Mesothelial cell of epicardium (in vitro differentiated cells): Measurements from ENCODE around the gene BTBD7. TPM values are rescaled to one million over a fixed set of nuclear protein-coding genes. Genes with fewer than 3 reads are reported as not detected.

Experiments
- DNase-seq, 2 experiments: peaks; one replicate each; pipeline ENCODE4 v3.0.0; 2021; ENCODE audit warnings: low spot score in 2 of 2; ENCODE audit not compliant: unreplicated experiment in 2 of 2
- H3K27ac Mint-ChIP-seq: 2 replicates; pipeline ENCODE4 v1.8.0; 2021; ENCODE audit warnings: mixed read lengths
- H3K27me3 Mint-ChIP-seq: 2 replicates; pipeline ENCODE4 v1.8.0; 2021; ENCODE audit warnings: low read depth, mixed read lengths
- H3K36me3 Mint-ChIP-seq: 2 replicates; pipeline ENCODE4 v1.8.0; 2021; ENCODE audit warnings: mixed read lengths
- H3K4me1 Mint-ChIP-seq: 2 replicates; pipeline ENCODE4 v1.8.0; 2021; ENCODE audit warnings: mixed read lengths
- H3K4me3 Mint-ChIP-seq: 2 replicates; pipeline ENCODE4 v1.8.0; 2021; ENCODE audit warnings: mild to moderate bottlenecking, moderate library complexity, mixed read lengths
- H3K9me3 Mint-ChIP-seq: 2 replicates; pipeline ENCODE4 v1.8.0; 2021; ENCODE audit warnings: mixed read lengths
- total RNA-seq: library from RNA; stranded (reverse); gene quantifications from 3 replicates; pipeline ENCODE4 v1.2.1, GENCODE V29; 2021
- TF ChIP-seq, protein P1 (sequence below): fragments of 200-600 bp; sonication (generic); IDR thresholded peaks from one replicate; pipeline ENCODE4 v1.5.0; 2021; ENCODE audit warnings: antibody characterized with exemption; ENCODE audit not compliant: unreplicated experiment

The BTBD7 gene
- total RNA-seq, 1 donor from 2014 or later = 58.4 TPM

DNA sequence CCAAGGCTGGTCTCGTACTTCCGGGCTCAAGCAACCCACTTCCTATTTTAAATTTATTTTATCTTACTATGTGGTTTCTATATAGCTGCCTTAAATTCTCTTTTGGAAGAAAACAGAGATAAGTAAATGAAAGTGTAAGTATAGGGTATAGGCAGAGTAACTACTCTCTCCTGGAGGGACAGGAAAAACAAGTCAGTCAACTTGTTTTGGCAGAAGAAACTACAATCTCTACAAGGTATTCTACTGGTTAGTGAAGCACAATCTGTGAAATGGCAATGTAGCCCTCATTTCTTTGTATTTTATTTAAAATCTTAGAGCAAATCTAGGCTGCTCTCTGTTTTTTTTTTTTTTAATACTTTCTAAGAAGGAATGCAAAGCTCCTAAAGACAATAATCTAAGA, 70.4 kb downstream of the BTBD7 start:
- no peak overlapping the region for H3K27ac Mint-ChIP-seq
- no peaks in the 10 kb centered on the region for H3K9me3 Mint-ChIP-seq
- no peak overlapping the region for H3K4me3 Mint-ChIP-seq
- no peak for DNase-seq
- H3K4me1 Mint-ChIP-seq = peaks cover 6% of the 10 kb centered on the region
- peaks cover 14% of the 10 kb centered on the region for H3K36me3 Mint-ChIP-seq
- TF ChIP-seq, protein P1, sequence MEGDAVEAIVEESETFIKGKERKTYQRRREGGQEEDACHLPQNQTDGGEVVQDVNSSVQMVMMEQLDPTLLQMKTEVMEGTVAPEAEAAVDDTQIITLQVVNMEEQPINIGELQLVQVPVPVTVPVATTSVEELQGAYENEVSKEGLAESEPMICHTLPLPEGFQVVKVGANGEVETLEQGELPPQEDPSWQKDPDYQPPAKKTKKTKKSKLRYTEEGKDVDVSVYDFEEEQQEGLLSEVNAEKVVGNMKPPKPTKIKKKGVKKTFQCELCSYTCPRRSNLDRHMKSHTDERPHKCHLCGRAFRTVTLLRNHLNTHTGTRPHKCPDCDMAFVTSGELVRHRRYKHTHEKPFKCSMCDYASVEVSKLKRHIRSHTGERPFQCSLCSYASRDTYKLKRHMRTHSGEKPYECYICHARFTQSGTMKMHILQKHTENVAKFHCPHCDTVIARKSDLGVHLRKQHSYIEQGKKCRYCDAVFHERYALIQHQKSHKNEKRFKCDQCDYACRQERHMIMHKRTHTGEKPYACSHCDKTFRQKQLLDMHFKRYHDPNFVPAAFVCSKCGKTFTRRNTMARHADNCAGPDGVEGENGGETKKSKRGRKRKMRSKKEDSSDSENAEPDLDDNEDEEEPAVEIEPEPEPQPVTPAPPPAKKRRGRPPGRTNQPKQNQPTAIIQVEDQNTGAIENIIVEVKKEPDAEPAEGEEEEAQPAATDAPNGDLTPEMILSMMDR = no peak
- H3K27me3 Mint-ChIP-seq = no peaks in the 10 kb centered on the region

DNA sequence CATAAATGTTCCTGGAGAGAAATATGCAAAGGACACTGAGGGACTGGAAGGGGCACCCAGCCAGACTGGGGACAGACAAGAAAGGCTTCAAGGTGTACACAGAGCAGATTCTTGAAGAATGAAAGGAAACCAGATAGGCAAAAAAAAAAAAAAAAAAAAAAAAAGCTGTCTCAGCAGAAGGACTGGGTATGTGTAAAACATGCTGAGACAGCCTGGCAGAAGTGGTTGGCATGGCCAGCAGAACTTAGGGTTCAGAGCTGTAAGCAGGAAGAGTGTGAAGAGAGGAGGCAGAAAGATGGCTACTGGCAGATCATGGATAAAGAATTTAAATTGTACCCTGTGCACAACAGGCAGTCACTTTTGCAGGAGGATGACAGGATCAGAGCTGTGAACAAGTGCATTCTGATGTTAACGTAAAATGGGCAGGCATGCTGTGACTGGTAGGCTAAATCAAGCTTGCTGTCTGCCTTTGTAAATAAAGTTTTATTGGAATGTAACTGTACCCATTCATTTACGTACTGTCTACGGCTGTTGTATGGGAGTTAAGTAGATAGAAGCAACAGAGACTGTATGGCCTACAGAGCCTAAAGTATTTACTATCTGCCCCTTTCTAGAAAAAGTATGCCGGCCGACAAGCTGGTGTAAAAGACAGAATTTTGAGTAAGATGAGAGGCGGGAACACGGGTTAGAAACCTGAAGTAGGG, 83.6 kb downstream of the BTBD7 start:
- H3K27ac Mint-ChIP-seq = no peak overlapping the region
- no peaks in the 10 kb centered on the region for H3K4me1 Mint-ChIP-seq
- DNase-seq = no peak
- no peaks in the 10 kb centered on the region for H3K9me3 Mint-ChIP-seq
- TF ChIP-seq, protein P1 = no peak
- no peaks in the 10 kb centered on the region for H3K27me3 Mint-ChIP-seq
- peaks cover 40% of the 10 kb centered on the region for H3K36me3 Mint-ChIP-seq
- H3K4me3 Mint-ChIP-seq = no peak overlapping the region

DNA sequence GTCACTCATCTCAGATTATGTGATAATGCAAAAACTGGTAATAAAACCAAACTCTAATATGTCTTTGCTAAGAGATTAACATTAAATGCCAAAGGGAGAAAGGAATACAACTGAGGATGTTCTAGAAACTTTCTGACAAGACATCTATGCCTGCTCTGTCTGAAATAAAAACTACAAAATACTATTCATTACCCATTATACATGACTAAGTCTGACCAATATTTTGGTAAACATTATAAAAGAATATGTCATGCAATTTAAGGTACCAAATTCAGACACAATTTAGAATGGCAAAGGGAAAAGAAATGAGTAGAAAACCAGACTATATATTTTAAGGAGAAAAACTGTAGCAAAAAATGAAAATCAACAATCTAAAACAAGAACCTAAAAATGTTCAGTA, 86.3 kb downstream of the BTBD7 start:
- DNase-seq = no peak
- Mint-ChIP-seq H3K4me3 (no peak overlapping the region), H3K9me3 (no peaks in the 10 kb centered on the region), H3K4me1 (no peaks in the 10 kb centered on the region), H3K27ac (no peak overlapping the region), H3K27me3 (no peaks in the 10 kb centered on the region), H3K36me3 (peaks cover 44% of the 10 kb centered on the region)
- TF ChIP-seq, protein P1 = no peak

DNA sequence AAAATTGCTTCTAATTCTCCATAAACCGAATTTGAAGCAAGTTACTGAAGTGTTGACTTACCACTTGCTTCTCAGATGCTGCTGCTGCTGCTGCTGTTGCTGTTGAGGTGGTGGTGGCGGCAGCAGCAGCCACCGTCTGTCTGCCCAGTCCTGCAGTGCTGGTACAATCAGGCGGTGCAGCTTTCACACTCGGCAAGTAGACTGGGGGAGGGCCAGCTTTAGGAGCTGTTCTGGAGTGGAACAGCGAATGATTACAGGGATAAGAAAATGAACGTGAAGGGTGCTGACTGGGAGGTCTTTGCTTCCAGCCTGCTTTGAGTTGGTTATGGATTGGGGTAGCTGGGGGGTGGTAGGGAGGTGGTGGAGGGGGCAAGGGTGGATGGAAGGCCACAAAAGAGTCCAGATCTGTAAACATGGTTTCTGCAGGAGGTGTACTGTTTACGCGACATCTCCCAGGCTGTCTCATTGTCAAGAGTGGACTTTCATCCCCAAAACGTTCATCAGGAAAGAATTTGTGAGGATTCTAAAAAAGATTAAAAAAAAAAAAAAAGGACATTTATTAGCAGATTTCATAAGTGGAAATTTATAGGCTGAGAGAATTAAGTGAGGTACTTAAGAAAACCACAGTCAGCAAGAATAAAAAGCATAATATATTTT, 86.9 kb downstream of the BTBD7 start:
- Mint-ChIP-seq H3K27ac (no peak overlapping the region), H3K4me3 (no peak overlapping the region), H3K9me3 (no peaks in the 10 kb centered on the region), H3K27me3 (no peaks in the 10 kb centered on the region), H3K4me1 (no peaks in the 10 kb centered on the region), H3K36me3 (peaks cover 43% of the 10 kb centered on the region)
- TF ChIP-seq, protein P1 = no peak
- DNase-seq = no peak

DNA sequence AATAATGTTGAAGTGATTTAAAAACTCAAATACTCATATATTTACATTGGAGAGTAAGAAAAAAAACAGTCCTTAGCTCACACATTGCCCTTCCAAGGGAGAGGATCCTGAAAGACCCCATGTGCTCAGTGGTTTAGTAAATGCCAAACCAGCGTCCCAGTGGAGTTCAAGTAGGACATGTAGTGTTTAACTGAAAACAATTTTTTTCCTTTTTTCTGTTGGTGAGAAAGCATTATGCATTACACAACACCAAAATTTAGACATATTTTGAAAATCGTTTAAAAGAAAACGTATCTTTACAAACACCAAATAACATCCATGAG, 92.2 kb downstream of the BTBD7 start:
- H3K4me3 Mint-ChIP-seq = no peak overlapping the region
- no peaks in the 10 kb centered on the region for H3K27me3 Mint-ChIP-seq
- DNase-seq = no peak
- TF ChIP-seq, protein P1 = no peak
- H3K9me3 Mint-ChIP-seq = no peaks in the 10 kb centered on the region
- peaks cover 24% of the 10 kb centered on the region for H3K36me3 Mint-ChIP-seq
- no peak overlapping the region for H3K27ac Mint-ChIP-seq
- H3K4me1 Mint-ChIP-seq = no peaks in the 10 kb centered on the region
